Left renal pelvis (tissue), 4 donors: ENCODE measurements around the gene SCN4B. TPM values are rescaled to one million over a fixed set of nuclear protein-coding genes. Genes with fewer than 3 reads are reported as not detected.

Experiments
- DNase-seq, 4 donors: peaks; one replicate each; pipeline ENCODE4 v3.0.0-alpha.2; 2013; ENCODE audit warnings: low read depth in 4 of 4, low spot score in 3 of 4
- polyA plus RNA-seq, 4 donors: library from polyadenylated mRNA; unstranded; fragments of 120-200 nt; gene quantifications; one replicate each; pipeline ENCODE4 v1.2.1, GENCODE V29; 2013; ENCODE audit not compliant: insufficient read length in 4 of 4

The SCN4B gene
- polyA plus RNA-seq, 4 donors, result 1.0 to 3.0 (median 1.5) TPM

DNA sequence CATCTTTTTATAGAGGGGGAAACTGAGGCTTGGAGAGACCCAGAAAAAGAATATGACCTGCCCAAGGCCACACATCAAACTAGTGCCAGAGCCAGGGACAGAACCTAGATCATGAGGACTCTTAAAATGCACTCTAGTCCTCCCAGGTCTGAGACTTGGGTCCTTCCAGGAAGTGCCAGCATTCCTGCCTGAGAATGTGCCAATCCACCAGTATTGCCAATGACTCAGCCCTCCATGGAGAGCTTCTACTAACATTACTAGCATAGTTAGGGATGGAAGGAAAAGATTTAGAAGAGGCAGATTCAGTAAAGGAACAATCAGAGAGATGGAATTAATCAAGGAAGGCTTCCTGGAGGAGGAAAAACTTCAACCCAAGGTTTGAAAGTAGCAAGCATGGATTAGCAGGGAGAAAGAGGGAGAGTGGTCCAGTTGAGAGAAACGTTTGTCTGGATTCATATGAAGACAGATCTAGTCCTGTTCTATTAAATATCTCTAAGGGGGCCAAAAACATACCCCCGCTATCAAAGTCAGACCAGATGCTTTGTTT lies 45.8 kb downstream of the SCN4B start:
- DNase-seq, result no peak

GRCh38 chr11:118105657-118106305 lies 46.8 kb downstream of the SCN4B start:
- no peak for DNase-seq

DNA sequence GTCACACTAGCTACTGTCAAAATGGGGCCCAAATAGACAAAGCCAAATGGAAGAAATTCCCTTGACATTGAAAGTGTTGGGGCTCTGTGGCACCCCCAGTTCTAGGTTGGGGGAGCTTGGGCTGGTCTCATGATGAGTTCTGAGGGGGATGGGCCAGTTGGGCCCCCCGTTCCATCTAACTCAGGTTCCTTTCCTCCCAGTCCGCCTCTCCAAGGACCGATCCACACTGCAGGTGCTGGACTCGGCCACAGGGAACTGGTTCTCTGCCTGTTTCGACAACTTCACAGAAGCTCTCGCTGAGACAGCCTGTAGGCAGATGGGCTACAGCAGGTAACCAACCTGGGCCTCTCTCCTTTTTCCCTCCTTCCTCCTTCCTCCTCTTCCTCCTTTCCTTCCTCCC lies 48.1 kb downstream of the SCN4B start:
- no peak for DNase-seq

- no peak for DNase-seq
Observed at GRCh38 chr11:118102721-118103261, 49.8 kb downstream of the SCN4B start.

GRCh38 chr11:118100691-118101232 lies 51.9 kb downstream of the SCN4B start:
- no peak for DNase-seq

DNA sequence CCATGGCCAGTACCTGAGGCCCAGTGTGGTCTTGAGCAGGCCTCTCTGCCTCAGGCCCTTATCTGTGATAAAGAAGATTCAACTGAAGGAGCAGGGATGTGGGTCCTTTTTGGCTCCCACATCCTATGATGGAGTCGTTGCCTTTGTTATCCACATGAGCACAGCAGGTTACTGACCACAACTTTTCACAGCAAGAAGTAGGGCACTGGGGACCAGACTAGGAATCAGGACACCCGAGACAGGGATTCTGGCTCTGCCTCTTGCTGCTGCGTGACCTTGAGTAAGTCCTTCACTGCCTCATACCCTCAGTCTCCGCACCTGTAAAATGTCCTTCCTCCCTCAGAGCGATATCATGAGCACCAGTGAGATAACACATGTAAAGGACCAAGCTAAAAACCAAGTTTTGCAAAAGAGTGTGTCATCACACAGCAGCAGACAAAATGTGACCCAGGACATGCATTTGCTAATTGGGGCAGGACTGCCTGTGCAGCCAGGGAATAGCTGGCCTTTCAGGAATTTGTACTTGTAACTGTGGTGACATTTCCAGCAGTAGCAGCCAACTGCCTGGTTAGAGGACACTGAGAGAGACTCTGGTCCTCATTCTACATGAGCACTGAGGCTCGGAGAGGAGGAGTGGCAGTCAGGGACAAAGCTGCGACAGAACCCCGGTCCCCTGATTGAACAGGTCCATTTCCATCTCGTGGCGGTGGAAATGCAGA lies 52.6 kb downstream of the SCN4B start:
- DNase-seq, result no peak

DNA sequence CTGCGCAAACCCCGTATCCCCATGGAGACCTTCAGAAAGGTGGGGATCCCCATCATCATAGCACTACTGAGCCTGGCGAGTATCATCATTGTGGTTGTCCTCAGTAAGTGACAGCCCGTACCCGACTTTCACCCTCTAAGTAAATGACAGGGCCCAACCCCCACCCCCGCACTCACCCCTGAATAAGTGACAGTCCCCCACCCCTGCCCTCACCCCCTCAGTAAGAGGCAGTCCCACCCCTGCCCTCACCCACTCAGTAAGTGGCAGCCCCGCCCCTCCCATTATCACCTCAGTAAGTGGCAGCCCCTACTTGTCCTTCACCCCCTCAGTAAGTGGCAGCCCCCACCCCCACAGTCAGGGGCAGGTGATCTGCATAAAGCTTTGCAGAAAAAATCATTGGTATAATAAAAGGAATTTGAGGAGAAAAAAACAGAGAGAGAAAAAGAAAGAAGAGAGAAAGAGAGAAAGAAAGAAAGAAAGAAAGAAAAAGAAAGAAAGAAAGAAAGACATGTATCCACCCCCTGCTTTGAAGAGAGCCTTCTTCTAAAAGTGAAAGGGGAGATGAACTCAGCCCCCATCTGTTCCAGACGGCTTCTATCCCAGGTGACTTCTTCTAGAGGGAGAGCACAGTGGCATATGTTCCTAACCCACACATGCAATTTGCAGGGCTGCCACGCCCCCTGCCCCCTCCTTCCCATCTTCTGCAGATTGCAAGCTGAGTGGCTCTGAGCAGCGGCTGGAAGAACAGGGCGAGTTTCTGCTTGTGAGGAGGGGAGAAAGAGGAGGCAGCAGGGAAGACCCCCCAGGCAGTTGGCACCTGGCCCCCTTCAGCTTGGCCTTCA lies 53.4 kb downstream of the SCN4B start:
- DNase-seq, result no peak

- no peak for DNase-seq
Observed at GRCh38 chr11:118095967-118096367, 56.7 kb downstream of the SCN4B start.

DNA sequence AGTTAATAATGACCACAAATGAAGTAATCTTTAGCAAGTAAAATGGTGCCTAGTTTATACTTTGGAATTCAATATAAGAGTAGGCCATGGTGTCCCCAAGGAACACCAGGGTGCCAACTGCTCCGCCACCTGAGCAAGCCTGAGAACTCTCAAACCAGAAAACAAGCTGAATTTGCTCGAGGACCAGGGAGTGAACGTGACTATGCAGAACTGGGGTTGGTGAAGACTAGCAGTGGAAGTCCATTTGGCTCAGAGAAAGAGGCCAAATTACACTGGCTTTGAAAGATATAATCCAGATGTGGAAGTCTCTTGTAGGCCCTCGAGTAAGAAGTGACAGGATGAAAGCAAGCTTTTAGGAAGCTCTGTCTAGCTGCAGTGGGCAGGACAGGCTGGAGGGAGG lies 57.1 kb downstream of the SCN4B start:
- DNase-seq, result no peak

DNA sequence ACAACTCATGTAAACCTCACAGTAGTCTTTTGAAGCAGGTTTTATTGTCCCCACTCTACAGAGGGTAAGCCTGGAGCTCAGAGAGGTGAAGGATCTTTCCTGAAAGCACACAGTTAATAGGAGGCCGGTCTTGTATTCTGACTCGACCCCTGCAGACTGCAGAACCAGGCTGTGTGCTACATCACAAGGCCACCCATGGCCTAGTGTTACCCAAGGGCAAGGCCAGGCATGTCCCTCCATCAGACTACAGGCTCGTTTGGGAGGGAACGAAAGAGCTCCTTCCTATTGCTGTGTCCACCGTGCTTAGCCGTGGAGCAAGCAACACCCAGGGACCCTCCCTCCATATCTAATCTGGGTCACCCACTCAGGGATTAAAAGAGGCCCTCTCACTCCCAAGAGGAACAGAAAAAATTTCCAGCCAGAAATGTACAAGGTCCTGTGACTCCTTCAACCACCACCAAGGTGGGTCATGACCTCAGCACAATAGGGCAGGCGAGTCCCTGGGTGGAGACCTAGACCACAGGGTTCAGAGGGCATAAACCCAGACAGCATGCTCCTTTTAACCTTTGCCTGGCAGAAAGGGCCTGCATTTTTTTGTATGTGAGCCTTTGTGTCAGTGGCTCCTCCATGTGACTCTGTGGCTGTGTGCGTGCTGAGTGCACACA lies 59.6 kb downstream of the SCN4B start:
- no peak for DNase-seq

GRCh38 chr11:118091690-118092089 lies 60.9 kb downstream of the SCN4B start:
- DNase-seq, result no peak

DNA sequence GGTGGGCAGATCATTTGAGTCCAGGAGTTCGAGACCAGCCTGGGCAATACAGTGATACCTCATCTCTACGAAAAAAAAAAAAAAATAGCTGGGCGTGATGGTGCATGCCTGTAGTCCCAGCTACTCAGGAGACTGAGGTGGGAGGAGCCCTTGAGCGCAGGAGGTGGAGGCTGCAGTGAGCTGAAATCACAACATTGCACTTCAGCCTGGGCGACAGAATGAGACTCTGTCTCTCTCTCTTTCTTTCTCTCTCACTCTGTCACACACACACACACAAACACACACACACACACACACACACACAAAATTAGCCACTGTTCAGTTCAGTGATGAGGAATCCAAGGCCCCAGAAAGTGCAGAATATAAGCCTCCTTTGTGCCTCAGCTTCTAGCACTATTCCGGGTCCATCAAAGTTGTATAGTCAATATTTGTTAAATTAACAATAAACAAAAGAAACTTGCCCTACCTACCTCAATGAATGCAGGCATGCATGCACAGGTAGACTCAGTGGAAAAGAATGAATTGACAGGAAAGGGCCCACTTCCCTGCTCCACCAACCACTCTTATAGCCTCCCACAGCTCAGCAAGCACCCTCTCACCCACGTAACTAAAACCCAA lies 62.0 kb downstream of the SCN4B start:
- DNase-seq, result no peak

DNA sequence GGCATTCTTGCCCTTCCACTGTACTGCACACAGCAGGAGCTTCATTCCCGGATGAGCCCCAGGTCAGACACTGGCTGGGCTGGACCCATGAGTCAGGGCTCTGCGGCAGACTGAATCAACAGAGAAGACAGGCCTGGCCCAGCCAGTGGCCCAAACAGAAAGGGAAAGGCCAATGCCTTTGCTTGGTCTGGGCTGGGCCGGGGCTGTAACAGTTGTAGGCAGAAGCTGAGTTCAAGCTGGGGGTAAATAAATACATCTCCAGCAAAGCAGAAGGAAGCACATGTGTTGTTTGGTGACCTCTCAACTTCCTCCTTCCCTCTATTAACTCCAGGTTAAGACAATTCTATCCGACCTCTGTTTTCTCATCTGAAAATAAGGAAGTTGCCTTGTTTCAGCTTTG lies 64.1 kb downstream of the SCN4B start:
- DNase-seq, result no peak

GRCh38 chr11:118087931-118088330 lies 64.7 kb downstream of the SCN4B start:
- DNase-seq, result no peak

GRCh38 chr11:118086913-118087768 lies 65.5 kb downstream of the SCN4B start, which contains the start of gene SMIM35:
Gene SMIM35 (minus strand): TSS chr11:118086963. CDS start chr11:118086757, 206 bp downstream.
- DNase-seq, result no peak

GRCh38 chr11:118084656-118085055 lies 68.0 kb downstream of the SCN4B start:
- no peak for DNase-seq

- DNase-seq, result peak in 1 of 4 donors; percentile 24
Observed at GRCh38 chr11:118084247-118084646, 68.4 kb downstream of the SCN4B start.
